ENCODE measurements around the gene IQGAP3.

IQGAP3 gene

GRCh38 chr1:156601122-156601830, 28.9 kb upstream of the IQGAP3 start, which contains the start of gene GPATCH4:
GPATCH4 (minus strand) TSS chr1:156601479.
- peaks cover 17 to 31% of the 10 kb centered on the region in 2 donors for H3K36me3 Mint-ChIP-seq
- peak within 1 kb of the TSS; percentile 90 to 99 for H3K4me3 Mint-ChIP-seq
- H3K27ac Mint-ChIP-seq: peak within 1 kb of the TSS; percentile 99
- DNase-seq (peak; percentile 71), ATAC-seq (replicated peaks) (peak; percentile 76 to 88)
- peaks cover 20 to 34% of the 10 kb centered on the region in 2 donors for H3K4me1 Mint-ChIP-seq
- no peaks in the 10 kb centered on the region for H3K9me3 Mint-ChIP-seq
- no peaks in the 10 kb centered on the region for H3K27me3 Mint-ChIP-seq

- Mint-ChIP-seq H3K27me3 (no peaks in the 10 kb centered on the region), H3K9me3 (no peaks in the 10 kb centered on the region), H3K36me3 (peaks cover 17 to 33% of the 10 kb centered on the region in 2 donors), H3K4me1 (peaks cover 20 to 34% of the 10 kb centered on the region in 2 donors), H3K4me3 (peak overlapping the region; percentile 90 to 99), H3K27ac (peak overlapping the region; percentile 99)
- DNase-seq (no peak), ATAC-seq (replicated peaks) (peak in 1 of 2 donors; percentile 6)
These were observed 28.4 kb upstream of the IQGAP3 start for GRCh38 chr1:156600733-156601121.

- Mint-ChIP-seq H3K4me3 (peak overlapping the region; percentile 90 to 99), H3K27me3 (no peaks in the 10 kb centered on the region), H3K36me3 (peaks cover 20 to 42% of the 10 kb centered on the region in 2 donors), H3K4me1 (peaks cover 28 to 40% of the 10 kb centered on the region in 2 donors), H3K27ac (peak overlapping the region; percentile 99), H3K9me3 (no peaks in the 10 kb centered on the region)
- DNase-seq (no peak), ATAC-seq (replicated peaks) (peak; percentile 70 to 79)
These were observed 27.4 kb upstream of the IQGAP3 start for GRCh38 chr1:156599811-156600210.

- H3K36me3 Mint-ChIP-seq: peaks cover 20 to 43% of the 10 kb centered on the region in 2 donors
- H3K9me3 Mint-ChIP-seq: no peaks in the 10 kb centered on the region
- DNase-seq (no peak), ATAC-seq (replicated peaks) (no peak)
- H3K27ac Mint-ChIP-seq: peak overlapping the region; percentile 70
- H3K4me1 Mint-ChIP-seq: peaks cover 29 to 43% of the 10 kb centered on the region in 2 donors
- no peak overlapping the region for H3K4me3 Mint-ChIP-seq
- H3K27me3 Mint-ChIP-seq: no peaks in the 10 kb centered on the region
These were observed 26.5 kb upstream of the IQGAP3 start for GRCh38 chr1:156598731-156599432.

GRCh38 chr1:156598125-156598524, 25.8 kb upstream of the IQGAP3 start:
- H3K4me3 Mint-ChIP-seq: no peak overlapping the region
- H3K27me3 Mint-ChIP-seq: no peaks in the 10 kb centered on the region
- DNase-seq (no peak), ATAC-seq (replicated peaks) (no peak)
- H3K9me3 Mint-ChIP-seq: no peaks in the 10 kb centered on the region
- H3K4me1 Mint-ChIP-seq: peaks cover 29 to 51% of the 10 kb centered on the region in 2 donors
- peaks cover 20 to 45% of the 10 kb centered on the region in 2 donors for H3K36me3 Mint-ChIP-seq
- no peak overlapping the region for H3K27ac Mint-ChIP-seq

GRCh38 chr1:156596426-156596825, 24.1 kb upstream of the IQGAP3 start:
- no peak overlapping the region for H3K4me3 Mint-ChIP-seq
- H3K4me1 Mint-ChIP-seq: peaks cover 29 to 47% of the 10 kb centered on the region in 2 donors
- DNase-seq (no peak), ATAC-seq (replicated peaks) (no peak)
- H3K9me3 Mint-ChIP-seq: no peaks in the 10 kb centered on the region
- no peaks in the 10 kb centered on the region for H3K27me3 Mint-ChIP-seq
- H3K27ac Mint-ChIP-seq: peak overlapping the region; percentile 47
- H3K36me3 Mint-ChIP-seq: peaks cover 24 to 52% of the 10 kb centered on the region in 2 donors

GRCh38 chr1:156595016-156595415, 22.7 kb upstream of the IQGAP3 start:
- Mint-ChIP-seq H3K27ac (peak overlapping the region; percentile 78), H3K4me3 (no peak overlapping the region), H3K9me3 (no peaks in the 10 kb centered on the region), H3K27me3 (no peaks in the 10 kb centered on the region), H3K36me3 (peaks cover 23 to 43% of the 10 kb centered on the region in 2 donors), H3K4me1 (peaks cover 31 to 52% of the 10 kb centered on the region in 2 donors)
- DNase-seq (no peak), ATAC-seq (replicated peaks) (no peak)

GRCh38 chr1:156594190-156594589, 21.8 kb upstream of the IQGAP3 start:
- Mint-ChIP-seq H3K4me3 (no peak overlapping the region), H3K9me3 (no peaks in the 10 kb centered on the region), H3K36me3 (peaks cover 23 to 43% of the 10 kb centered on the region in 2 donors), H3K4me1 (peaks cover 31 to 52% of the 10 kb centered on the region in 2 donors), H3K27me3 (no peaks in the 10 kb centered on the region), H3K27ac (no peak overlapping the region)
- ATAC-seq (replicated peaks) (no peak), DNase-seq (no peak)

- no peak overlapping the region for H3K4me3 Mint-ChIP-seq
- no peak for DNase-seq
- H3K27me3 Mint-ChIP-seq: no peaks in the 10 kb centered on the region
- H3K9me3 Mint-ChIP-seq: no peaks in the 10 kb centered on the region
- H3K36me3 Mint-ChIP-seq: peaks cover 20 to 40% of the 10 kb centered on the region in 2 donors
- ATAC-seq (replicated peaks): no peak
- no peak overlapping the region for H3K27ac Mint-ChIP-seq
- H3K4me1 Mint-ChIP-seq: peaks cover 29 to 49% of the 10 kb centered on the region in 2 donors
These were observed 21.3 kb upstream of the IQGAP3 start for GRCh38 chr1:156593661-156593989.

- no peaks in the 10 kb centered on the region for H3K27me3 Mint-ChIP-seq
- no peak for ATAC-seq (replicated peaks)
These were observed 20.7 kb upstream of the IQGAP3 start for GRCh38 chr1:156592910-156593660.

GRCh38 chr1:156592158-156592909, 20.0 kb upstream of the IQGAP3 start:
- Mint-ChIP-seq H3K4me3 (peak overlapping the region; percentile 84 to 91), H3K27me3 (no peaks in the 10 kb centered on the region), H3K27ac (peak overlapping the region; percentile 92), H3K36me3 (peaks cover 12 to 30% of the 10 kb centered on the region in 2 donors), H3K4me1 (peaks cover 23 to 43% of the 10 kb centered on the region in 2 donors), H3K9me3 (no peaks in the 10 kb centered on the region)
- no peak for ATAC-seq (replicated peaks)
- DNase-seq: no peak

More at GRCh38 chr1:156592910-156593660, 20.7 kb upstream of the IQGAP3 start:
- Mint-ChIP-seq H3K9me3 (no peaks in the 10 kb centered on the region), H3K27ac (peak overlapping the region; percentile 92), H3K36me3 (peaks cover 14 to 35% of the 10 kb centered on the region in 2 donors), H3K4me1 (peaks cover 23 to 43% of the 10 kb centered on the region in 2 donors), H3K4me3 (peak overlapping the region; percentile 84 to 91)
- no peak for DNase-seq

GRCh38 chr1:156591432-156592157, 19.2 kb upstream of the IQGAP3 start, which contains the start of gene NAXE:
NAXE (plus strand) TSS chr1:156591776; CDS start chr1:156591805, 29 bp downstream.
- Mint-ChIP-seq H3K4me3 (peak within 1 kb of the TSS; percentile 84 to 91), H3K27me3 (no peaks in the 10 kb centered on the region), H3K9me3 (no peaks in the 10 kb centered on the region), H3K36me3 (peaks cover 8 to 23% of the 10 kb centered on the region in 2 donors), H3K27ac (peak within 1 kb of the TSS; percentile 92), H3K4me1 (peaks cover 17 to 37% of the 10 kb centered on the region in 2 donors)
- ATAC-seq (replicated peaks): peak; percentile 89 to 92
- peak; percentile 55 for DNase-seq

GRCh38 chr1:156591181-156591431, 18.7 kb upstream of the IQGAP3 start:
- Mint-ChIP-seq H3K27ac (peak overlapping the region; percentile 91), H3K4me1 (peaks cover 17 to 36% of the 10 kb centered on the region in 2 donors), H3K4me3 (peak overlapping the region; percentile 84 to 91), H3K36me3 (peaks cover 12 to 20% of the 10 kb centered on the region in 2 donors), H3K9me3 (no peaks in the 10 kb centered on the region), H3K27me3 (no peaks in the 10 kb centered on the region)
- DNase-seq (no peak), ATAC-seq (replicated peaks) (peak; percentile 30 to 41)
